ENCODE results near the gene KRTAP27-1. TPM values are rescaled to one million over a fixed set of nuclear protein-coding genes. Genes with fewer than 3 reads are reported as not detected.

KRTAP27-1 gene
- total RNA-seq, 1 experiment from 2014 or later: not detected

GRCh38 chr21:30320215-30320614 is 17.3 kb downstream of the KRTAP27-1 start, which contains the start of gene KRTAP26-1:
TSS of gene KRTAP26-1 (minus strand) at chr21:30320315. CDS start at chr21:30320035, 280 bp downstream.
- POLR2A ChIA-PET: no interaction called here
- no peak for TF ChIP-seq SIN3A (IDR thresholded peaks at IDR 0.05; ENCODE audit: borderline replicate concordance, insufficient read depth, low read depth, low read length)
- no peak for TF ChIP-seq TCF7L2 (IDR thresholded peaks at IDR 0.05; ENCODE audit: low read depth, low read length)
- TF ChIP-seq POLR2AphosphoS5 (IDR thresholded peaks at IDR 0.05; ENCODE audit: low read depth, low read length): no peak
- TF ChIP-seq, protein P1, sequence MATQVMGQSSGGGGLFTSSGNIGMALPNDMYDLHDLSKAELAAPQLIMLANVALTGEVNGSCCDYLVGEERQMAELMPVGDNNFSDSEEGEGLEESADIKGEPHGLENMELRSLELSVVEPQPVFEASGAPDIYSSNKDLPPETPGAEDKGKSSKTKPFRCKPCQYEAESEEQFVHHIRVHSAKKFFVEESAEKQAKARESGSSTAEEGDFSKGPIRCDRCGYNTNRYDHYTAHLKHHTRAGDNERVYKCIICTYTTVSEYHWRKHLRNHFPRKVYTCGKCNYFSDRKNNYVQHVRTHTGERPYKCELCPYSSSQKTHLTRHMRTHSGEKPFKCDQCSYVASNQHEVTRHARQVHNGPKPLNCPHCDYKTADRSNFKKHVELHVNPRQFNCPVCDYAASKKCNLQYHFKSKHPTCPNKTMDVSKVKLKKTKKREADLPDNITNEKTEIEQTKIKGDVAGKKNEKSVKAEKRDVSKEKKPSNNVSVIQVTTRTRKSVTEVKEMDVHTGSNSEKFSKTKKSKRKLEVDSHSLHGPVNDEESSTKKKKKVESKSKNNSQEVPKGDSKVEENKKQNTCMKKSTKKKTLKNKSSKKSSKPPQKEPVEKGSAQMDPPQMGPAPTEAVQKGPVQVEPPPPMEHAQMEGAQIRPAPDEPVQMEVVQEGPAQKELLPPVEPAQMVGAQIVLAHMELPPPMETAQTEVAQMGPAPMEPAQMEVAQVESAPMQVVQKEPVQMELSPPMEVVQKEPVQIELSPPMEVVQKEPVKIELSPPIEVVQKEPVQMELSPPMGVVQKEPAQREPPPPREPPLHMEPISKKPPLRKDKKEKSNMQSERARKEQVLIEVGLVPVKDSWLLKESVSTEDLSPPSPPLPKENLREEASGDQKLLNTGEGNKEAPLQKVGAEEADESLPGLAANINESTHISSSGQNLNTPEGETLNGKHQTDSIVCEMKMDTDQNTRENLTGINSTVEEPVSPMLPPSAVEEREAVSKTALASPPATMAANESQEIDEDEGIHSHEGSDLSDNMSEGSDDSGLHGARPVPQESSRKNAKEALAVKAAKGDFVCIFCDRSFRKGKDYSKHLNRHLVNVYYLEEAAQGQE (IDR thresholded peaks at IDR 0.05; ENCODE audit: insufficient read depth in 1 of 2, low read depth in 2 of 2, low read length in 1 of 2): no peak
- TF ChIP-seq, protein P2, sequence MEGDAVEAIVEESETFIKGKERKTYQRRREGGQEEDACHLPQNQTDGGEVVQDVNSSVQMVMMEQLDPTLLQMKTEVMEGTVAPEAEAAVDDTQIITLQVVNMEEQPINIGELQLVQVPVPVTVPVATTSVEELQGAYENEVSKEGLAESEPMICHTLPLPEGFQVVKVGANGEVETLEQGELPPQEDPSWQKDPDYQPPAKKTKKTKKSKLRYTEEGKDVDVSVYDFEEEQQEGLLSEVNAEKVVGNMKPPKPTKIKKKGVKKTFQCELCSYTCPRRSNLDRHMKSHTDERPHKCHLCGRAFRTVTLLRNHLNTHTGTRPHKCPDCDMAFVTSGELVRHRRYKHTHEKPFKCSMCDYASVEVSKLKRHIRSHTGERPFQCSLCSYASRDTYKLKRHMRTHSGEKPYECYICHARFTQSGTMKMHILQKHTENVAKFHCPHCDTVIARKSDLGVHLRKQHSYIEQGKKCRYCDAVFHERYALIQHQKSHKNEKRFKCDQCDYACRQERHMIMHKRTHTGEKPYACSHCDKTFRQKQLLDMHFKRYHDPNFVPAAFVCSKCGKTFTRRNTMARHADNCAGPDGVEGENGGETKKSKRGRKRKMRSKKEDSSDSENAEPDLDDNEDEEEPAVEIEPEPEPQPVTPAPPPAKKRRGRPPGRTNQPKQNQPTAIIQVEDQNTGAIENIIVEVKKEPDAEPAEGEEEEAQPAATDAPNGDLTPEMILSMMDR (IDR thresholded peaks at IDR 0.05): no peak
- no peak for DNase-seq (ENCODE audit: low read depth, low spot score)
- no peak within 1 kb of the TSS for H3K27ac ChIP-seq (ENCODE audit: low read length)
- CTCF ChIA-PET: no interaction called here
- H3K9me3 ChIP-seq (ENCODE audit: control insufficient read depth, insufficient read depth, low read depth, low read length): no peaks in the 10 kb centered on the region
- H3K4me3 ChIP-seq (ENCODE audit: low read depth in 2 of 2, low read length in 2 of 2): no peak within 1 kb of the TSS
- intact Hi-C loops (cut with micrococcal nuclease; ENCODE audit: unreplicated experiment) (no loop called here), in situ Hi-C loops (cut with HindIII; ENCODE audit: low pct_unique_long_range_greater_than_20kb, low sequenced_read_pairs) (no loop called here)
- no peaks in the 10 kb centered on the region for H3K4me1 ChIP-seq (ENCODE audit: control insufficient read depth, insufficient read depth, low read length)
- BruUV-seq (replicated peaks): no TSS peak
- no peaks in the 10 kb centered on the region for H3K27me3 ChIP-seq (ENCODE audit: control insufficient read depth, insufficient read depth, low read length)
- H3K36me3 ChIP-seq (ENCODE audit: control insufficient read depth, insufficient read depth, low read length): no peaks in the 10 kb centered on the region
- no peak for ATAC-seq

DNA sequence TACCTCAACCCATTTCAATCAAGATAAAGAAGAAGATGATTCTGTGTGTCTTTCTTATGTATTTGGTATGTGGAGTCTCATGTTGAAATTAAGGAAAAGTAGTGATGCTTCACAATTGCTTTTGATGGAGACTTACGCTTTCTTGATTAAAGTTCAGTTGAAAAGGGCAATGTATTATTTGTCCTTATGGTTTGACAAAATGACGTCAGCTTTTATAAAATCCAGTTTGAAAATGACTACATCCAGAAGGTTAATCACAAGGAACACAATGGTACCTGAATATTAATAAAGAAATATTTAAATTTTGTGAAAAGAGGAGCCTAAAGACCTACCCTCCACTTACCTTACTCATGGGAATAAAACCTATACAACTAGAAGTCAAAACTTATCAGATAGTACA is 21.8 kb downstream of the KRTAP27-1 start:
- intact Hi-C loops (cut with micrococcal nuclease; ENCODE audit: unreplicated experiment) (no loop called here), in situ Hi-C loops (cut with HindIII; ENCODE audit: low pct_unique_long_range_greater_than_20kb, low sequenced_read_pairs) (no loop called here)
- ATAC-seq: no peak
- DNase-seq (ENCODE audit: low read depth, low spot score): no peak
- TF ChIP-seq, protein P2 (IDR thresholded peaks at IDR 0.05): no peak
- TF ChIP-seq, protein P1 (IDR thresholded peaks at IDR 0.05; ENCODE audit: insufficient read depth in 1 of 2, low read depth in 2 of 2, low read length in 1 of 2): no peak
- TF ChIP-seq TCF7L2 (IDR thresholded peaks at IDR 0.05; ENCODE audit: low read depth, low read length) (no peak), POLR2AphosphoS5 (IDR thresholded peaks at IDR 0.05; ENCODE audit: low read depth, low read length) (no peak), SIN3A (IDR thresholded peaks at IDR 0.05; ENCODE audit: borderline replicate concordance, insufficient read depth, low read depth, low read length) (no peak)
- H3K4me1 ChIP-seq (ENCODE audit: control insufficient read depth, insufficient read depth, low read length): no peaks in the 10 kb centered on the region
- H3K27ac ChIP-seq (ENCODE audit: low read length): no peak overlapping the region
- BruUV-seq (replicated peaks): no TSS peak
- no peaks in the 10 kb centered on the region for H3K36me3 ChIP-seq (ENCODE audit: control insufficient read depth, insufficient read depth, low read length)
- ChIA-PET CTCF (no interaction called here), POLR2A (no interaction called here)
- H3K4me3 ChIP-seq (ENCODE audit: low read depth in 2 of 2, low read length in 2 of 2): no peak overlapping the region
- no peaks in the 10 kb centered on the region for H3K27me3 ChIP-seq (ENCODE audit: control insufficient read depth, insufficient read depth, low read length)
- H3K9me3 ChIP-seq (ENCODE audit: control insufficient read depth, insufficient read depth, low read depth, low read length): no peaks in the 10 kb centered on the region

Data from Panc1 (cell line).